ENCODE measurements around the gene BAZ2B.

DNA sequence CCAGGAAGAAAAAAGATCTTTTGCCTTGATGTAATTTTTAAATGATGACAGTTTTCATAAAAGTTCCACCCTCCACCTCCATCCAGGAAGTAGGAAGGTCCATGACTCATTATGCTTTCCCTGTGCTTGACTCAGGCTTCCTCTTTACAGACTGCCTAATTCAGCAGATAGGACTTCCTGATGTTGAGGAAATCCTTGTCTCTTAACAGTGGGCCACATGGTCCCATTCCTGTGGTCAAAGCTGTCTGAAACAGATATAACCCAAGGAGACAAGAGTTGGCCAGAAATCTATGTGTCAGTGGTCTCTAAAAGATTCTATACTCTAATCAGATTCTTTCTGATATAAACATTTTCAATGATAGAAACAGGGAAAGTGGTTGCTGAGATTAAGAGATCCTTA, 119.1 kb downstream of the BAZ2B start:
- TF ChIP-seq CTCF (IDR thresholded peaks at IDR 0.05; ENCODE audit: low read length) (no peak), EZH2 (IDR thresholded peaks at IDR 0.05; ENCODE audit: borderline replicate concordance, low read length) (no peak)
